GM19438 (cell line): ENCODE measurements around the gene BRSK2.

ENCODE experiments used
- ATAC-seq: cut with Tn5 transposase; IDR thresholded peaks from one replicate; pipeline ENCODE4 v1.9.1; 2021; ENCODE audit warnings: low read depth; ENCODE audit not compliant: unreplicated experiment

The BRSK2 gene

GRCh38 chr11:1373536-1374214, 16.1 kb upstream of the BRSK2 start:
- ATAC-seq = no peak

GRCh38 chr11:1375161-1375954, 14.4 kb upstream of the BRSK2 start:
- no peak for ATAC-seq

GRCh38 chr11:1375955-1376258, 13.8 kb upstream of the BRSK2 start:
- no peak for ATAC-seq

GRCh38 chr11:1377231-1377780, 12.4 kb upstream of the BRSK2 start:
- ATAC-seq = no peak

- no peak for ATAC-seq
These were observed 7.8 kb upstream of the BRSK2 start for GRCh38 chr11:1381793-1382425.

- ATAC-seq = no peak
These were observed 7.3 kb upstream of the BRSK2 start for GRCh38 chr11:1382429-1382828.

GRCh38 chr11:1382831-1383607, 6.7 kb upstream of the BRSK2 start:
- peak; percentile 85 for ATAC-seq

- no peak for ATAC-seq
These were observed 5.3 kb upstream of the BRSK2 start for GRCh38 chr11:1384199-1384970.

- no peak for ATAC-seq
These were observed 2.2 kb upstream of the BRSK2 start for GRCh38 chr11:1387521-1387920.

- no peak for ATAC-seq
These were observed 1.6 kb upstream of the BRSK2 start for GRCh38 chr11:1387961-1388762.

GRCh38 chr11:1388763-1389102, 1.0 kb upstream of the BRSK2 start:
- ATAC-seq = no peak

- ATAC-seq = peak; percentile 87
These were observed 417 bp upstream of the BRSK2 start for GRCh38 chr11:1389103-1389931.

- ATAC-seq = no peak
These were observed 933 bp downstream of the BRSK2 start for GRCh38 chr11:1390569-1391164.

- no peak for ATAC-seq
These were observed 1.7 kb downstream of the BRSK2 start for GRCh38 chr11:1391165-1392075.

GRCh38 chr11:1392111-1392510, 2.4 kb downstream of the BRSK2 start:
- no peak for ATAC-seq

GRCh38 chr11:1392561-1392960, 2.8 kb downstream of the BRSK2 start:
- no peak for ATAC-seq
